Activated CD8-positive, alpha-beta T cell treated with anti-CD3 and anti-CD28 coated beads for 36 hours (primary cell): ENCODE data around the gene SLCO2A1. TPM values are rescaled to one million over a fixed set of nuclear protein-coding genes. Genes with fewer than 3 reads are reported as not detected.

Experiments used
- ATAC-seq: fragments of 200-7000 bp; cut with Tn5 transposase; one replicate; pipeline ENCODE4 v1.10.0; 2021; ENCODE audit warnings: mild to moderate bottlenecking, moderate library complexity
- CTCF ChIA-PET: fragments of 350-600 bp; sonication (Branson Sonifier 250); formaldehyde crosslinking; loops from one replicate; lab custom pipeline; 2021; ENCODE audit warnings: antibody characterized with exemption; lab: Charles Lee
- POLR2A ChIA-PET: fragments of 350-600 bp; sonication (Branson Sonifier 250); formaldehyde crosslinking; loops from one replicate; lab custom pipeline; 2021; ENCODE audit warnings: antibody characterized with exemption; lab: Charles Lee
- DNase-seq: peaks from one replicate; pipeline ENCODE4 v3.0.0-alpha.2; 2020
- H3K27ac Mint-ChIP-seq: one replicate; pipeline ENCODE4 v1.8.0; 2021; ENCODE audit warnings: mild to moderate bottlenecking, mixed read lengths
- H3K27me3 Mint-ChIP-seq: one replicate; pipeline ENCODE4 v1.8.0; 2021; ENCODE audit warnings: mixed read lengths
- H3K36me3 Mint-ChIP-seq: one replicate; pipeline ENCODE4 v1.8.0; 2021; ENCODE audit warnings: low read depth, mixed read lengths
- H3K4me1 Mint-ChIP-seq: one replicate; pipeline ENCODE4 v1.8.0; 2021; ENCODE audit warnings: low read depth, mixed read lengths
- H3K4me3 Mint-ChIP-seq: one replicate; pipeline ENCODE4 v1.8.0; 2021; ENCODE audit warnings: mild to moderate bottlenecking, moderate library complexity, mixed read lengths
- H3K9me3 Mint-ChIP-seq: one replicate; pipeline ENCODE4 v1.8.0; 2021; ENCODE audit warnings: mixed read lengths
- CTCF ChIP-seq: fragments of 200-600 bp; IDR thresholded peaks from one replicate; pipeline ENCODE4 v1.8.0; 2022; ENCODE audit warnings: antibody characterized with exemption, mild to moderate bottlenecking
- intact Hi-C: fragments of 100-400 bp; cut with micrococcal nuclease; formaldehyde crosslinking; loops from one replicate; pipeline ENCODE4 v1.10.0; 2022
- total RNA-seq, 2 experiments: library from RNA; stranded (reverse); gene quantifications; one replicate each; pipeline ENCODE4 v1.2.3, GENCODE V29; 2021

SLCO2A1 gene
- total RNA-seq, 2 experiments from 2014 or later = not detected

- no peak for ATAC-seq
- no peak overlapping the region for H3K4me3 Mint-ChIP-seq
- POLR2A ChIA-PET = no interaction called here
- DNase-seq = no peak
- no peak overlapping the region for H3K27ac Mint-ChIP-seq
- H3K9me3 Mint-ChIP-seq = no peaks in the 10 kb centered on the region
- no peak for TF ChIP-seq CTCF
- H3K4me1 Mint-ChIP-seq = no peaks in the 10 kb centered on the region
- H3K27me3 Mint-ChIP-seq = no peaks in the 10 kb centered on the region
- intact Hi-C loops = no loop called here
- no peaks in the 10 kb centered on the region for H3K36me3 Mint-ChIP-seq
- CTCF ChIA-PET = no interaction called here
Observed at GRCh38 chr3:134056464-134056891, 26.8 kb upstream of the SLCO2A1 start.

GRCh38 chr3:134055661-134056060 is 25.9 kb upstream of the SLCO2A1 start:
- Mint-ChIP-seq H3K9me3 (no peaks in the 10 kb centered on the region), H3K36me3 (no peaks in the 10 kb centered on the region), H3K4me1 (no peaks in the 10 kb centered on the region), H3K4me3 (no peak overlapping the region), H3K27ac (no peak overlapping the region), H3K27me3 (no peaks in the 10 kb centered on the region)
- no peak for DNase-seq
- POLR2A ChIA-PET = no interaction called here
- no peak for ATAC-seq
- TF ChIP-seq CTCF = no peak
- CTCF ChIA-PET = no interaction called here
- intact Hi-C loops = no loop called here

GRCh38 chr3:134054881-134055280 is 25.2 kb upstream of the SLCO2A1 start:
- Mint-ChIP-seq H3K4me3 (no peak overlapping the region), H3K4me1 (no peaks in the 10 kb centered on the region), H3K9me3 (no peaks in the 10 kb centered on the region), H3K27me3 (no peaks in the 10 kb centered on the region), H3K27ac (no peak overlapping the region), H3K36me3 (no peaks in the 10 kb centered on the region)
- ATAC-seq (no peak), DNase-seq (no peak)
- POLR2A ChIA-PET = no interaction called here
- CTCF ChIA-PET = no interaction called here
- intact Hi-C loops = no loop called here
- no peak for TF ChIP-seq CTCF

GRCh38 chr3:134054231-134054630 is 24.5 kb upstream of the SLCO2A1 start:
- no peak for DNase-seq
- Mint-ChIP-seq H3K4me3 (no peak overlapping the region), H3K27ac (no peak overlapping the region), H3K36me3 (no peaks in the 10 kb centered on the region), H3K9me3 (no peaks in the 10 kb centered on the region), H3K4me1 (no peaks in the 10 kb centered on the region), H3K27me3 (no peaks in the 10 kb centered on the region)
- TF ChIP-seq CTCF = no peak
- POLR2A ChIA-PET = no interaction called here
- ATAC-seq = no peak
- intact Hi-C loops = no loop called here
- CTCF ChIA-PET = no interaction called here

GRCh38 chr3:134052370-134052769 is 22.6 kb upstream of the SLCO2A1 start:
- ATAC-seq (no peak), DNase-seq (no peak)
- no peak for TF ChIP-seq CTCF
- no peak overlapping the region for H3K4me3 Mint-ChIP-seq
- intact Hi-C loops = no loop called here
- H3K4me1 Mint-ChIP-seq = no peaks in the 10 kb centered on the region
- POLR2A ChIA-PET = no interaction called here
- no peaks in the 10 kb centered on the region for H3K27me3 Mint-ChIP-seq
- no peak overlapping the region for H3K27ac Mint-ChIP-seq
- no peaks in the 10 kb centered on the region for H3K36me3 Mint-ChIP-seq
- H3K9me3 Mint-ChIP-seq = no peaks in the 10 kb centered on the region
- CTCF ChIA-PET = no interaction called here
